ENCODE measurements around the gene HOXB5.

The HOXB5 gene

GRCh38 chr17:48616717-48617470 lies 23.3 kb upstream of the HOXB5 start:
- DNase-seq (ENCODE audit: low read depth in 3 of 3) = no peak

GRCh38 chr17:48615963-48616716 lies 22.6 kb upstream of the HOXB5 start:
- DNase-seq (ENCODE audit: low read depth in 3 of 3) = no peak

GRCh38 chr17:48615047-48615962 lies 21.7 kb upstream of the HOXB5 start, which contains the start of gene HOXB8:
TSS of gene HOXB8 (minus strand) at chr17:48615292. CDS start at chr17:48614704, 588 bp downstream.
- no peak for DNase-seq (ENCODE audit: low read depth in 3 of 3)

- no peak for DNase-seq (ENCODE audit: low read depth in 3 of 3)
Measured at GRCh38 chr17:48613862-48614694, 20.5 kb upstream of the HOXB5 start.

GRCh38 chr17:48612854-48613691 lies 19.5 kb upstream of the HOXB5 start:
- peak in 1 of 3 experiments; percentile 42 for DNase-seq (ENCODE audit: low read depth in 3 of 3)

- no peak for DNase-seq (ENCODE audit: low read depth in 3 of 3)
Measured at GRCh38 chr17:48612456-48612853, 18.9 kb upstream of the HOXB5 start.

GRCh38 chr17:48611681-48612455 lies 18.3 kb upstream of the HOXB5 start:
- DNase-seq (ENCODE audit: low read depth in 3 of 3) = no peak

GRCh38 chr17:48611213-48611612 lies 17.6 kb upstream of the HOXB5 start:
- DNase-seq (ENCODE audit: low read depth in 3 of 3) = no peak

- peak in 1 of 3 experiments; percentile 40 for DNase-seq (ENCODE audit: low read depth in 3 of 3)
Measured at GRCh38 chr17:48610282-48611211, 17.0 kb upstream of the HOXB5 start, which contains the start of gene HOXB7. TSS of gene HOXB7 (minus strand) at chr17:48611017. CDS start at chr17:48610918, 99 bp downstream.

GRCh38 chr17:48609759-48610281 lies 16.2 kb upstream of the HOXB5 start:
- no peak for DNase-seq (ENCODE audit: low read depth in 3 of 3)

GRCh38 chr17:48609033-48609432 lies 15.5 kb upstream of the HOXB5 start:
- DNase-seq (ENCODE audit: low read depth in 3 of 3) = no peak

- DNase-seq (ENCODE audit: low read depth in 3 of 3) = no peak
Measured at GRCh38 chr17:48608494-48608834, 14.9 kb upstream of the HOXB5 start.

GRCh38 chr17:48606892-48607614 lies 13.5 kb upstream of the HOXB5 start:
- no peak for DNase-seq (ENCODE audit: low read depth in 3 of 3)

GRCh38 chr17:48605991-48606891 lies 12.7 kb upstream of the HOXB5 start:
- no peak for DNase-seq (ENCODE audit: low read depth in 3 of 3)

GRCh38 chr17:48605409-48605919 lies 11.9 kb upstream of the HOXB5 start:
- DNase-seq (ENCODE audit: low read depth in 3 of 3) = no peak

GRCh38 chr17:48604770-48605329 lies 11.3 kb upstream of the HOXB5 start, which contains the start of gene HOXB6:
TSS of gene HOXB6 (minus strand) at chr17:48604986. CDS start at chr17:48598150, 6,836 bp downstream.
- DNase-seq (ENCODE audit: low read depth in 3 of 3) = no peak

Data from stimulated activated CD4-positive, alpha-beta T cell treated with anti-CD3 and anti-CD28 coated beads, TNF-alpha, amount 100 ng/mL, for 4 hours (primary cell).